SK-N-SH treated with all-trans-retinoic acid at 6 μM for 48 hours (cell line): ENCODE measurements around the gene ZBTB47.

Experiments
- BACH2 ChIP-seq: fragments of 250-450 bp; sonication (Bioruptor Pico); IDR thresholded peaks from 2 replicates; pipeline ENCODE4 v1.9.0; 2021; ENCODE audit warnings: mild to moderate bottlenecking, borderline replicate concordance
- CREB5 ChIP-seq: fragments of 250-450 bp; sonication (Bioruptor Pico); IDR thresholded peaks from 2 replicates; pipeline ENCODE4 v1.5.1; 2020; ENCODE audit warnings: low read depth, mild to moderate bottlenecking, moderate library complexity
- GLIS3 ChIP-seq: fragments of 250-450 bp; sonication (Bioruptor Pico); IDR thresholded peaks from 2 replicates; pipeline ENCODE4 v1.5.0; 2020; ENCODE audit warnings: mild to moderate bottlenecking, moderate library complexity
- PATZ1 ChIP-seq: fragments of 250-450 bp; sonication (Bioruptor Pico); IDR thresholded peaks from 2 replicates; pipeline ENCODE4 v1.8.0; 2020; ENCODE audit warnings: mild to moderate bottlenecking, moderate library complexity, borderline replicate concordance
- PPARA ChIP-seq: fragments of 250-450 bp; sonication (Bioruptor Pico); IDR thresholded peaks from 2 replicates; pipeline ENCODE4 v1.5.0; 2020; ENCODE audit warnings: mild to moderate bottlenecking, borderline replicate concordance
- RARB ChIP-seq: fragments of 250-450 bp; sonication (Bioruptor Pico); IDR thresholded peaks from 2 replicates; pipeline ENCODE4 v1.8.0; 2021; ENCODE audit warnings: mild to moderate bottlenecking, moderate library complexity
- SNAI2 ChIP-seq: fragments of 250-450 bp; sonication (Bioruptor Pico); IDR thresholded peaks from 2 replicates; pipeline ENCODE4 v1.5.0; 2020; ENCODE audit warnings: mild to moderate bottlenecking, moderate library complexity
- TCF4 ChIP-seq: fragments of 250-450 bp; sonication (Bioruptor Pico); IDR thresholded peaks from 2 replicates; pipeline ENCODE4 v1.8.0; 2021; ENCODE audit warnings: mild to moderate bottlenecking, moderate library complexity, borderline replicate concordance
- TSHZ2 ChIP-seq: fragments of 250-450 bp; sonication (Bioruptor Pico); IDR thresholded peaks from 2 replicates; pipeline ENCODE4 v1.5.0; 2020; ENCODE audit warnings: mild to moderate bottlenecking, moderate library complexity
- ZC3H10 ChIP-seq: fragments of 250-450 bp; sonication (Bioruptor Pico); IDR thresholded peaks from 2 replicates; pipeline ENCODE4 v1.5.1; 2021; ENCODE audit warnings: mild to moderate bottlenecking, moderate library complexity
- ZFP3 ChIP-seq: fragments of 250-450 bp; sonication (Bioruptor Pico); IDR thresholded peaks from 2 replicates; pipeline ENCODE4 v1.5.0; 2020; ENCODE audit warnings: mild to moderate bottlenecking, moderate library complexity
- ZNF8 ChIP-seq: fragments of 450-650 bp; formaldehyde crosslinking; IDR thresholded peaks from 2 replicates; pipeline ENCODE4 v1.5.0; 2020; ENCODE audit warnings: mild to moderate bottlenecking, moderate library complexity

- TF ChIP-seq PATZ1 (CRISPR knock-in tag) (no peak), SNAI2 (CRISPR knock-in tag) (no peak), RARB (CRISPR knock-in tag) (no peak), ZFP3 (CRISPR knock-in tag) (no peak), ZNF8 (CRISPR knock-in tag) (no peak), ZC3H10 (CRISPR knock-in tag) (no peak), CREB5 (CRISPR knock-in tag) (no peak), PPARA (CRISPR knock-in tag) (no peak), TCF4 (no peak), GLIS3 (no peak), TSHZ2 (CRISPR knock-in tag) (no peak), BACH2 (CRISPR knock-in tag) (no peak)
Observed at GRCh38 chr3:42665050-42665878, 11.8 kb downstream of the ZBTB47 start.
